KMS-11 (cell line): ENCODE measurements around the gene SUGCT.

Source experiments
- H2AFZ ChIP-seq: fragments of 200-600 bp; sonication (generic); 2 replicates; pipeline ENCODE4 v1.6.1; 2016; ENCODE audit warnings: antibody characterized with exemption, mixed run types, low read depth
- H3K27ac ChIP-seq: fragments of 200-600 bp; sonication (generic); 2 replicates; pipeline ENCODE4 v1.6.1; 2016; ENCODE audit warnings: mild to moderate bottlenecking, mixed run types
- H3K27me3 ChIP-seq: fragments of 200-600 bp; sonication (generic); 2 replicates; pipeline ENCODE4 v1.6.1; 2017; ENCODE audit warnings: mild to moderate bottlenecking, low read depth, mixed run types, moderate library complexity; ENCODE audit not compliant: insufficient read depth
- H3K36me3 ChIP-seq: fragments of 200-600 bp; sonication (generic); 2 replicates; pipeline ENCODE4 v1.6.1; 2017; ENCODE audit warnings: mild to moderate bottlenecking, mixed run types; ENCODE audit not compliant: insufficient read depth
- H3K4me1 ChIP-seq: fragments of 200-600 bp; sonication (generic); 2 replicates; pipeline ENCODE4 v1.6.1; 2016; ENCODE audit warnings: mild to moderate bottlenecking, low read depth, mixed run types; ENCODE audit not compliant: poor library complexity, severe bottlenecking
- H3K4me2 ChIP-seq: fragments of 200-600 bp; sonication (generic); 2 replicates; pipeline ENCODE4 v1.7.0; 2016; ENCODE audit warnings: mild to moderate bottlenecking, mixed run types
- H3K4me3 ChIP-seq: fragments of 200-600 bp; sonication (generic); IDR thresholded peaks from 2 replicates; pipeline ENCODE4 v1.6.1; 2017; ENCODE audit warnings: low read depth, low read length, mixed read lengths; ENCODE audit not compliant: insufficient read depth
- H3K79me2 ChIP-seq: fragments of 200-600 bp; sonication (generic); 2 replicates; pipeline ENCODE4 v1.6.1; 2016; ENCODE audit warnings: low read depth, mixed run types; ENCODE audit not compliant: insufficient read depth
- H3K9ac ChIP-seq: fragments of 200-600 bp; sonication (generic); 2 replicates; pipeline ENCODE4 v1.6.1; 2016; ENCODE audit warnings: mild to moderate bottlenecking, mixed run types
- H4K20me1 ChIP-seq: fragments of 200-600 bp; sonication (generic); 2 replicates; pipeline ENCODE4 v1.6.1; 2016; ENCODE audit warnings: mild to moderate bottlenecking, mixed run types; ENCODE audit not compliant: insufficient read depth
- TF ChIP-seq, protein P1 (sequence below): fragments of 200-600 bp; sonication (generic); conservative IDR thresholded peaks from 2 replicates; pipeline ENCODE4 v1.6.1; 2017; ENCODE audit warnings: low read depth, mild to moderate bottlenecking, antibody characterized with exemption, low read length, moderate library complexity, mixed read lengths

The SUGCT gene

DNA sequence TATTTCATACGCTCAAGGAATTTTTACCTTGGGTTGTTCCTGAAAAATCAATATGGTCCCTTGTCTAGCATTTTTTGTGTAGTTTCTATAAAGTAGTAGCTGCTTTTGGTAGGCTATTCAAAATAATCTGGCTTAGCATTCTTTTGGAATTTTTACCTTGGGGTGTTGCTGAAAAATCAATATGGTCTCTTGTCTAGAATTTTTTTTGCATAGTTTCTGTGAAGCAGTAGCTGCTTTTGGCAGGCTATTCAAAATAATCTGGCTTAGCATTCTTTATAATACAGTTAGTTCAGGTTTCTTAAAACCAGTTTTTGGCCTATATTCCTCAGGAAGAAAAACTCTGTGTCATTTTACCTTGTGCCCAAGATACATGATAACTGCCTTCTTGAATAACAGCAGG, 301.9 kb downstream of the SUGCT start:
- Histone ChIP-seq H3K27me3 (no peaks in the 10 kb centered on the region), H3K4me1 (no peaks in the 10 kb centered on the region), H3K9ac (no peak overlapping the region), H3K4me2 (no peak overlapping the region), H3K4me3 (no peak overlapping the region), H3K27ac (no peak overlapping the region), H2AFZ (no peak overlapping the region), H3K36me3 (no peaks in the 10 kb centered on the region), H4K20me1 (no peaks in the 10 kb centered on the region), H3K79me2 (no peaks in the 10 kb centered on the region)
- TF ChIP-seq, protein P1, sequence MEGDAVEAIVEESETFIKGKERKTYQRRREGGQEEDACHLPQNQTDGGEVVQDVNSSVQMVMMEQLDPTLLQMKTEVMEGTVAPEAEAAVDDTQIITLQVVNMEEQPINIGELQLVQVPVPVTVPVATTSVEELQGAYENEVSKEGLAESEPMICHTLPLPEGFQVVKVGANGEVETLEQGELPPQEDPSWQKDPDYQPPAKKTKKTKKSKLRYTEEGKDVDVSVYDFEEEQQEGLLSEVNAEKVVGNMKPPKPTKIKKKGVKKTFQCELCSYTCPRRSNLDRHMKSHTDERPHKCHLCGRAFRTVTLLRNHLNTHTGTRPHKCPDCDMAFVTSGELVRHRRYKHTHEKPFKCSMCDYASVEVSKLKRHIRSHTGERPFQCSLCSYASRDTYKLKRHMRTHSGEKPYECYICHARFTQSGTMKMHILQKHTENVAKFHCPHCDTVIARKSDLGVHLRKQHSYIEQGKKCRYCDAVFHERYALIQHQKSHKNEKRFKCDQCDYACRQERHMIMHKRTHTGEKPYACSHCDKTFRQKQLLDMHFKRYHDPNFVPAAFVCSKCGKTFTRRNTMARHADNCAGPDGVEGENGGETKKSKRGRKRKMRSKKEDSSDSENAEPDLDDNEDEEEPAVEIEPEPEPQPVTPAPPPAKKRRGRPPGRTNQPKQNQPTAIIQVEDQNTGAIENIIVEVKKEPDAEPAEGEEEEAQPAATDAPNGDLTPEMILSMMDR = no peak

DNA sequence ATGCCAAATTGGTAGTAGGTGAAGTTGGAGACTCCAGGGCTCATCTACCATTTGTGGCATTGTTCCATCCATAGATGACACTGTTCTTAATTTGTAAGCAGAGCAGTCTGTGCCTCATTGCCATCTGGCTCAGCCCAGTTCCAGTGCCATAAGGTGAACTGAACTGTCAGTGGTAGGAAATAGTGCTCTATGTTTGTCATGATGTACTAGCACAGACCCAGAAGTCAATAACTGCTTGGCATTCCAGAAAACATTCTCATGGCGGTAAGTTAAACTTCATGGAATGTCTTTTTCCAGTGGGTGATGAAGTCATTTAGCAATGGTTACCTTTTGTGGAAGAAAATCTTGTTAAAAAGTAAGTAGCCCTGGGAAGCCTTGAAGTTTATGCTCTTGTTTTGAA, 302.7 kb downstream of the SUGCT start:
- no peak overlapping the region for H3K4me2 ChIP-seq

DNA sequence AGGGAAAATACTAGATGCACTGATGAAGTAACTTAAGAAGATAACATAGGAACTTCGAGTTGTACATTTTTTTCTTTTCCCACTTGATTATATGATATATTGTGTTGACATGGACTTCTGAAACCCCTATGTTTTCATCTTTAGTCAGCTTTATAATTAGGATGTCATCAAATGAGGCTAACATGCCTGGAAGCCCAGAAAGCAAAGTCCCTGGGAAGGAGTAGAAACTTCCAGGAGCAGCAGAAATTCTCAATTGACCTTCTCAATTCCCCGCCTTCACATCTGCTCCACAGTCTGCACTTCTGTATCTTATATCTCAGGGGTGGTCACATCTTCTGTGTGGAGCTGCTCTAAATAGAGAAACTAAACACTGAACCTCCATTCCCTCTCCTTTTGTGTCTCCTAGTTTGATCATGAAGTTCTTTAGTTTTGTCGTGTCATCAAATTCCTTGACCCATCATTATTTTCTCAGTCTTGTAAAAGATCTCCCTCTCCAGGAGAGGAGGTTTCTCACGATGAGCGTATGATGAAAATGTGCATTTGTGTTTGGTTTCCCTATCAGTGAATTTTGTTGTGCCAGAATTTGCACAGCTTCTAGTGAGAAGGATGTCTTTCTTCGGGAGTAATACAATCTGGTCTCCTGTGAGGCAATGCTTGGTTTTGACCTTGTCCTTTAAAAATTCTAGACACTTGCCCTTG, 303.3 kb downstream of the SUGCT start:
- Histone ChIP-seq H3K4me1 (no peaks in the 10 kb centered on the region), H3K9ac (no peak overlapping the region), H3K27ac (no peak overlapping the region), H2AFZ (no peak overlapping the region), H4K20me1 (no peaks in the 10 kb centered on the region), H3K4me2 (no peak overlapping the region), H3K79me2 (no peaks in the 10 kb centered on the region), H3K36me3 (no peaks in the 10 kb centered on the region), H3K4me3 (no peak overlapping the region), H3K27me3 (no peaks in the 10 kb centered on the region)
- TF ChIP-seq, protein P1 = no peak

More for the DNA sequence above, 302.7 kb downstream of the SUGCT start:
- no peak overlapping the region for H3K9ac ChIP-seq
- no peaks in the 10 kb centered on the region for H3K36me3 ChIP-seq
- H2AFZ ChIP-seq = no peak overlapping the region
- no peak overlapping the region for H3K27ac ChIP-seq
- no peak overlapping the region for H3K4me3 ChIP-seq
- H3K27me3 ChIP-seq = no peaks in the 10 kb centered on the region
- H3K4me1 ChIP-seq = no peaks in the 10 kb centered on the region
- TF ChIP-seq, protein P1 = no peak
- H4K20me1 ChIP-seq = no peaks in the 10 kb centered on the region
- H3K79me2 ChIP-seq = no peaks in the 10 kb centered on the region

DNA sequence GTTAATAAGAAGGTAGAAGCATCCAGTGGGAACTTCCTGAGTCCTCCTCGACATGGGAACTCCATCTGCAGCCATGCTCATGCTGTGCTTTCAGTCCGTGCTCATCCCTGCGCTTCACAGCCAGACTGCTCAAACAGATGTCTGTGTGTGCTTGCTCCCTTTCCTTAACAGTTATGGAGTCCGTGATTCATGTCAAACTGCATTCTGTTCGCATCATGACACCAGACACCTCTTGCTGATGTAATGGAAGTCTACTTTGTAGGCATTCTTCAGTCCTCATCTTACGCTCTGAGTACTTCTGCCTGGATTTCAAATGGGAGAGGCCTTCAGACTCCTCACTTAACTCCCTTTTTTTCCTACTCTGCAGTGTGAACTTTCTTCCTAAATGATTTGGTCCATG, 304.9 kb downstream of the SUGCT start:
- Histone ChIP-seq H3K4me1 (no peaks in the 10 kb centered on the region), H3K27ac (no peak overlapping the region), H3K4me2 (no peak overlapping the region), H3K36me3 (no peaks in the 10 kb centered on the region), H3K9ac (no peak overlapping the region), H4K20me1 (no peaks in the 10 kb centered on the region), H3K4me3 (no peak overlapping the region), H3K79me2 (no peaks in the 10 kb centered on the region), H3K27me3 (no peaks in the 10 kb centered on the region), H2AFZ (no peak overlapping the region)
- TF ChIP-seq, protein P1 = no peak
